Nephron progenitor cell (in vitro differentiated cells): Measurements from ENCODE around the gene DYRK3.
A peak's percentile ranks its signal among the peaks of the same experiment; 100 is the strongest.

ENCODE experiments used
- DNase-seq: peaks from one replicate; pipeline ENCODE4 v3.0.0; 2021
- H3K27ac Mint-ChIP-seq: 2 replicates; pipeline ENCODE4 v1.8.0; 2021; ENCODE audit warnings: mild to moderate bottlenecking, moderate library complexity, mixed read lengths
- H3K27me3 Mint-ChIP-seq: 2 replicates; pipeline ENCODE4 v1.8.0; 2021; ENCODE audit warnings: mild to moderate bottlenecking, low read depth, mixed read lengths; ENCODE audit not compliant: poor library complexity
- H3K36me3 Mint-ChIP-seq: 2 replicates; pipeline ENCODE4 v1.8.0; 2021; ENCODE audit warnings: low read depth, mixed read lengths
- H3K4me1 Mint-ChIP-seq: 2 replicates; pipeline ENCODE4 v1.8.0; 2021; ENCODE audit warnings: mixed read lengths
- H3K4me3 Mint-ChIP-seq: 2 replicates; pipeline ENCODE4 v1.8.0; 2021; ENCODE audit warnings: mild to moderate bottlenecking, moderate library complexity, mixed read lengths
- H3K9me3 Mint-ChIP-seq: 2 replicates; pipeline ENCODE4 v1.8.0; 2021; ENCODE audit warnings: mild to moderate bottlenecking, moderate library complexity, mixed read lengths
- TF ChIP-seq, protein P1 (sequence below): fragments of 200-600 bp; sonication (generic); IDR thresholded peaks from 2 replicates; pipeline ENCODE4 v1.5.0; 2021; ENCODE audit warnings: antibody characterized with exemption

The DYRK3 gene

GRCh38 chr1:206660136-206660535, 24.8 kb downstream of the DYRK3 start:
- peaks cover 56% of the 10 kb centered on the region for H3K4me1 Mint-ChIP-seq
- H3K36me3 Mint-ChIP-seq = no peaks in the 10 kb centered on the region
- TF ChIP-seq, protein P1, sequence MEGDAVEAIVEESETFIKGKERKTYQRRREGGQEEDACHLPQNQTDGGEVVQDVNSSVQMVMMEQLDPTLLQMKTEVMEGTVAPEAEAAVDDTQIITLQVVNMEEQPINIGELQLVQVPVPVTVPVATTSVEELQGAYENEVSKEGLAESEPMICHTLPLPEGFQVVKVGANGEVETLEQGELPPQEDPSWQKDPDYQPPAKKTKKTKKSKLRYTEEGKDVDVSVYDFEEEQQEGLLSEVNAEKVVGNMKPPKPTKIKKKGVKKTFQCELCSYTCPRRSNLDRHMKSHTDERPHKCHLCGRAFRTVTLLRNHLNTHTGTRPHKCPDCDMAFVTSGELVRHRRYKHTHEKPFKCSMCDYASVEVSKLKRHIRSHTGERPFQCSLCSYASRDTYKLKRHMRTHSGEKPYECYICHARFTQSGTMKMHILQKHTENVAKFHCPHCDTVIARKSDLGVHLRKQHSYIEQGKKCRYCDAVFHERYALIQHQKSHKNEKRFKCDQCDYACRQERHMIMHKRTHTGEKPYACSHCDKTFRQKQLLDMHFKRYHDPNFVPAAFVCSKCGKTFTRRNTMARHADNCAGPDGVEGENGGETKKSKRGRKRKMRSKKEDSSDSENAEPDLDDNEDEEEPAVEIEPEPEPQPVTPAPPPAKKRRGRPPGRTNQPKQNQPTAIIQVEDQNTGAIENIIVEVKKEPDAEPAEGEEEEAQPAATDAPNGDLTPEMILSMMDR = no peak
- no peaks in the 10 kb centered on the region for H3K9me3 Mint-ChIP-seq
- no peak overlapping the region for H3K4me3 Mint-ChIP-seq
- H3K27me3 Mint-ChIP-seq = peaks cover 3% of the 10 kb centered on the region
- no peak for DNase-seq
- no peak overlapping the region for H3K27ac Mint-ChIP-seq

DNA sequence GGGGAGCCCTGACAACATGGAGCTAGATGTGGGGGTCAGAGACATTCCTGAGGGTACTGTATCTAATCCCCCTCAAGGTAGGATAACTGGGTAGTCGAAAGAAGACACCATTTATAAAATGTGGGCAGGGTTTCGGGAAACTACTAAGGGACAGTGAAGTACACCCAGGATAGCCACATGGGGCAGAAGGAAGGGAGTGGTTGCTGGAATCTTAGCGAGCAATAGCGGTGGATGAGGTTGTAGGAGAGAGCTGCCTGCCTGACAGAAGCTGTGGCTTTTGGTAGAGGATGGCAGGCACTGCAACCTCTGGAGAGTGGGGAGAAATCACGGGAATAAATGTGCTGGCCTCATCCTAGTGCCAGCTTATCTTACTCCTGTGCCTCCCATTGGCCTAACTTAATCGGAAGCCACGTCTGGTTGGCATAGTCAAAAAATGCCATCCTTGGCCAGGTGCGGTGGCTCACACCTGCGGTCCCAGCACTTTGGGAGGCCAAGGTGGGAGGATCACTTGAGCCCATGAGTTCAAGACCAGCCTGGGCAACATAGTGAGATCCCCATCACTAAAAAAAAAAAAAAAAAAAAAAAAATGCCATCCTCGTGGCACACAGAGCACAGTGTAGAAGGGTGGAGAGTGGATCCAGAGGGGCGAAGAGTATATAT, 26.0 kb downstream of the DYRK3 start:
- H3K36me3 Mint-ChIP-seq = no peaks in the 10 kb centered on the region
- H3K4me3 Mint-ChIP-seq = no peak overlapping the region
- TF ChIP-seq, protein P1 = no peak
- no peak overlapping the region for H3K27ac Mint-ChIP-seq
- H3K4me1 Mint-ChIP-seq = peaks cover 50% of the 10 kb centered on the region
- no peaks in the 10 kb centered on the region for H3K9me3 Mint-ChIP-seq
- DNase-seq = no peak
- H3K27me3 Mint-ChIP-seq = peaks cover 3% of the 10 kb centered on the region

DNA sequence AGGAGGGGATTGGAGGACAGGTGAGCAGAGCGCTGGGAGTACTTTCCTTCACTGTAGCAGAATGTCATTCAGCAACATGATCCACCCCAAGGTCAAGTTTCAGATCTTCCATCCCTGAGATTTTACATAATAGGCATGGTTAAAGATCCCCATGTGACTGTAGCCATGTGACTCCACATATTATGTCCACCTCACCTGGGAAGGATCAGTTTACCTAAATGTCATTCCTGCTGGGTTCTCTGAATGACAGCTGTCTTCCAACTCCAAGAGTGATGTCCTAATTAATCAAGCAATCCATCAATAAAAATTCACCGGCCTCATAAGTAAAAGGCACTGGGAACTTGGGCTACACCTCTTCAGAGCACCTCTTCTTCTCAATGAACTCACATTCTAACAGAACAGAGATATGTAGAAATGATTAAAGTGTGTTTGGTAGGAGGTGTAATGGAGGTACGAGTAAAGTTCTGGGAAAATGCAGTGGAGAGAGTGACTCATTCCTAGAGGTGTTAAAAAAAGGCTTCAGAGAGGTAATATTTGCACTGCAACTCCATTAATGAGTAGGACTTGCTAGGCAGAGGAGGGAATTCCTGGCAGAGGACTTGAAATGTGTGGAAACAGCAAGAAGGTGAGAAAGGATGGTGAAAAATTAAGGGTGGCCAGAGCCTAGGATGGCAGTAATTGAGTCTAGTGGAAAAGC, 27.2 kb downstream of the DYRK3 start:
- TF ChIP-seq, protein P1 = no peak
- Mint-ChIP-seq H3K36me3 (no peaks in the 10 kb centered on the region), H3K4me1 (peaks cover 42% of the 10 kb centered on the region), H3K4me3 (no peak overlapping the region), H3K9me3 (no peaks in the 10 kb centered on the region), H3K27me3 (peaks cover 6% of the 10 kb centered on the region), H3K27ac (no peak overlapping the region)
- DNase-seq = no peak

- no peak overlapping the region for H3K27ac Mint-ChIP-seq
- H3K4me1 Mint-ChIP-seq = peaks cover 34% of the 10 kb centered on the region
- no peaks in the 10 kb centered on the region for H3K36me3 Mint-ChIP-seq
- H3K4me3 Mint-ChIP-seq = peak overlapping the region; percentile 52
- no peaks in the 10 kb centered on the region for H3K9me3 Mint-ChIP-seq
- H3K27me3 Mint-ChIP-seq = peaks cover 6% of the 10 kb centered on the region
- TF ChIP-seq, protein P1 = no peak
- no peak for DNase-seq
These were observed 28.0 kb downstream of the DYRK3 start for GRCh38 chr1:206663362-206663761.

DNA sequence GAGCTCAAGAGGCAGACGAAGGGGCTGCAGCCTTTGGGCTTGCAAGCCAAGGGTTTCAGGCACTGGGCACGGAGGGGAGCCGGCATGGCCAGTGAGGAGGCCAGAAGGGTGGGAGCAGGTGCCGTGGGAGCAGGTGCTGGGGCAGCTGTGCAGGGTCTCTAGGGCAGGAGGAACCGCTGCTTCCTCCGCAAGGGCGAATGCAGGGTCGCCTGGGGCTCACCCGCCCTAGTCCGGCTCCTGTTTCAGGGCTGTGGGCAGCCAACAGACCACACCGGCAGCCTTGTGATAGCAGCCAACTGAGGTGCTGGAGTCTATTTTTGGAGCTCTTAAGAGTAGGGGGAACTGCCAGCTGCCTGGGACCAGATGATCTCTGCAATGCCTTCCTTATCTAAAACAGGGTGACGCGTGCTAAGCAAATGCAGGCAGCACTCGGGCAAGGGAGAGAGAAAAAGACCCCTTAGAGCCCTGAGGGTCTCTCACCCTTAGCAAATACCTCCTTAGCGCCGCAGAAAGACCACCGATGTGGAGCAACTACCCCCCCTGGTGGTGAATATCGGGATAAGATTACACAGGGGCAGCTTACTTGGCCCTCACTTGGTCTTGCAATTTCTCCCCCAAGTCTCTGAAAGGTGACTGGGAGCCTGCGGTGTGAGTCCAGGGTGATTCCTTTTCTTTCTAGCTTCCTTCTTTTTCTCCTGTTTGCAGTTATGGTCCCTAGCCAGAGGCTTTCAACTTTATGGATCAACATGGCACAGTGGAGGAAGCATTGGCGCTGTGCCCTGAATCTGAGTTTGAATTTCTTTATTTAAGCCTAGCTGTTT, 28.7 kb downstream of the DYRK3 start:
- peak; percentile 83 for DNase-seq
- Mint-ChIP-seq H3K27me3 (peaks cover 6% of the 10 kb centered on the region), H3K36me3 (no peaks in the 10 kb centered on the region), H3K27ac (no peak overlapping the region), H3K4me1 (peaks cover 27% of the 10 kb centered on the region), H3K9me3 (no peaks in the 10 kb centered on the region), H3K4me3 (peak overlapping the region; percentile 65)
- TF ChIP-seq, protein P1 = peak; percentile 86
